ENCODE results near the gene CST3. TPM values are rescaled to one million over a fixed set of nuclear protein-coding genes. Genes with fewer than 3 reads are reported as not detected.

CST3 gene
- total and polyA plus RNA-seq, 4 donors, result 238 to 780 (median 641) TPM

DNA sequence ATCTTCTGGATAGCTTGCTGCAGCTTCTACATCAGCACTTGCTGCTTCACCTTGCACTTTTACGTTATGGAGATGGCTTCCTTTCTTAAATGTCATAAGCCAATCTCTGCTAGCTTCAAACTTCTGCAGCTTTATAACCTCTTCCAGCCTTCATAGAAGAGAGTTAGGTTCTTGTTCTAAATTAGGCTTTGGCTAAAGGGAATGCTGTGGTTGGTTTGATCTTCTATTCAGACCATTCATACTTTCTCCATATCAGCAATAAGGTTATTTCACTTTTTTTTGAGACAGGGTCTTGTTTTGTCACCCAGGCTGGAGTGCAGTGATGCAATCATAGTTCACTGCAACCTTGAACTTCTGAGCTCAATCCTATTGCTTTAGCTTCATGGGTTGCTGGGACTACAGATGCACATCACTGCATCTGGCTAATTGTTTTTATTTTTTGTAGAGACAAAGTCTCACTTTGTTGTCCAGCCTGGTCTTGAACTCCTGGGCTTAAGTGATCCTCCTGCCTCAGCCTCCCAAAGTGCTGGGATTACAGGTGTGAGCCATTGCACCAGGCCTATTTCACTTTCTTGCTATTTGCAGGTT, 12.2 kb upstream of the CST3 start:
- H3K36me3 ChIP-seq (ENCODE audit: control insufficient read depth in 4 of 4, insufficient read depth in 4 of 4, low read length in 4 of 4), result no peaks in the 10 kb centered on the region
- WGBS, 2 donors, result 84 to 87% methylated on average over 1 of the region's 1 CpG
- no peaks in the 10 kb centered on the region for H3K27me3 ChIP-seq (ENCODE audit: control insufficient read depth in 3 of 3, insufficient read depth in 3 of 3, low read length in 2 of 3)
- peaks cover 0 to 3% (median 0%) of the 10 kb centered on the region in 5 donors for H3K4me1 ChIP-seq (ENCODE audit: control insufficient read depth in 5 of 5, insufficient read depth in 5 of 5, low read length in 5 of 5)
- H3K9ac ChIP-seq (ENCODE audit: insufficient read depth in 1 of 2, low read length in 2 of 2), result no peak overlapping the region
- TF ChIP-seq, protein P1, sequence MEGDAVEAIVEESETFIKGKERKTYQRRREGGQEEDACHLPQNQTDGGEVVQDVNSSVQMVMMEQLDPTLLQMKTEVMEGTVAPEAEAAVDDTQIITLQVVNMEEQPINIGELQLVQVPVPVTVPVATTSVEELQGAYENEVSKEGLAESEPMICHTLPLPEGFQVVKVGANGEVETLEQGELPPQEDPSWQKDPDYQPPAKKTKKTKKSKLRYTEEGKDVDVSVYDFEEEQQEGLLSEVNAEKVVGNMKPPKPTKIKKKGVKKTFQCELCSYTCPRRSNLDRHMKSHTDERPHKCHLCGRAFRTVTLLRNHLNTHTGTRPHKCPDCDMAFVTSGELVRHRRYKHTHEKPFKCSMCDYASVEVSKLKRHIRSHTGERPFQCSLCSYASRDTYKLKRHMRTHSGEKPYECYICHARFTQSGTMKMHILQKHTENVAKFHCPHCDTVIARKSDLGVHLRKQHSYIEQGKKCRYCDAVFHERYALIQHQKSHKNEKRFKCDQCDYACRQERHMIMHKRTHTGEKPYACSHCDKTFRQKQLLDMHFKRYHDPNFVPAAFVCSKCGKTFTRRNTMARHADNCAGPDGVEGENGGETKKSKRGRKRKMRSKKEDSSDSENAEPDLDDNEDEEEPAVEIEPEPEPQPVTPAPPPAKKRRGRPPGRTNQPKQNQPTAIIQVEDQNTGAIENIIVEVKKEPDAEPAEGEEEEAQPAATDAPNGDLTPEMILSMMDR (IDR thresholded peaks at IDR 0.05; ENCODE audit: control extremely low read depth, extremely low read depth), result no peak
- H3K4me3 ChIP-seq, result no peak overlapping the region
- DNase-seq (no peak), ATAC-seq (ENCODE audit: insufficient read depth, low FRiP score) (no peak)
- H3K27ac ChIP-seq (ENCODE audit: low read depth in 1 of 2, low read length in 1 of 2), result no peak overlapping the region
- no peaks in the 10 kb centered on the region for H3K9me3 ChIP-seq (ENCODE audit: control insufficient read depth in 4 of 4, insufficient read depth in 3 of 4, low read length in 3 of 4)

DNA sequence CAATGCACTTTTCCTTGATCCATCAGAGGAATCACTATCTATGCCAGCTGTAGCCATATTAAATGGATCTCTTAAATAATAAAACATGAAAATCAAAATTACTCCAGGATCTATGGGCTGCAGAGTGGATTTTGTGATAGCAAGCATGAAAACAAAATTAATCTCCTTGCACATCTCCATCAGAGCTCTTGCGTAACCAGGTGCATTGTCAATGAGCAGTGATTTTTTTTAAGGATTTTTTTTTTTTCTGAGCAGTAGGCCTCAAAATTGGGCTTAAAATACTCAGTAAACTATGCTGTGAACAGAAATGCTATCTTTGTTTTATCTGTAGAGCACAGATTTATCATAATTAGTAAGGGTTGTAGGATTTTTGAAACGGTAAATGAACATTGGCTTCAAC, 11.5 kb upstream of the CST3 start:
- Histone ChIP-seq H3K27ac (ENCODE audit: low read depth in 1 of 2, low read length in 1 of 2) (no peak overlapping the region), H3K36me3 (ENCODE audit: control insufficient read depth in 4 of 4, insufficient read depth in 4 of 4, low read length in 4 of 4) (no peaks in the 10 kb centered on the region), H3K27me3 (ENCODE audit: control insufficient read depth in 3 of 3, insufficient read depth in 3 of 3, low read length in 2 of 3) (no peaks in the 10 kb centered on the region), H3K4me1 (ENCODE audit: control insufficient read depth in 5 of 5, insufficient read depth in 5 of 5, low read length in 5 of 5) (no peaks in the 10 kb centered on the region), H3K4me3 (no peak overlapping the region), H3K9ac (ENCODE audit: insufficient read depth in 1 of 2, low read length in 2 of 2) (no peak overlapping the region), H3K9me3 (ENCODE audit: control insufficient read depth in 4 of 4, insufficient read depth in 3 of 4, low read length in 3 of 4) (no peaks in the 10 kb centered on the region)
- TF ChIP-seq, protein P1 (IDR thresholded peaks at IDR 0.05; ENCODE audit: control extremely low read depth, extremely low read depth), result no peak
- ATAC-seq (ENCODE audit: insufficient read depth, low FRiP score) (no peak), DNase-seq (no peak)
- 87 to 93% methylated on average over 2 of the region's 2 CpGs for WGBS, 2 donors

DNA sequence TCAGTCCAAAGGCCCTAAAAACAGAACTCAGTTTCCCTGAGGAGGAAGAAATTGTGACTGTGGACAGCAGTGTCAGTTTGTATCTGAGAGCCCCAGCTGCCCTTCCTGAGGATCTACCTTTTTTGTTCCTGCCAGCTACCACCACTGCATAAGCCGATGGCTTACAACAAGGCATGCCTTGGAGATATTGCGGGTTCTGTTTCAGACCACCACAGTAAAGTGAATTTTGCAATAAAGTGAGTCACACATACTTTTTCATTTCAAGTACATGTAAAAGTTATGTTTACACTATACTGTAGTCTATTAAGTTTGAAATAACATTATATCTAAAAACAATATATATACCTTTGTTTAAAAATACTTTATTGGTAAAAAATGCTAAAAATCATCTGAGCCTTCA, 9.6 kb upstream of the CST3 start:
- ATAC-seq (ENCODE audit: insufficient read depth, low FRiP score) (no peak), DNase-seq (no peak)
- no peak overlapping the region for H3K4me3 ChIP-seq
- no peak overlapping the region for H3K9ac ChIP-seq (ENCODE audit: insufficient read depth in 1 of 2, low read length in 2 of 2)
- H3K9me3 ChIP-seq (ENCODE audit: control insufficient read depth in 4 of 4, insufficient read depth in 3 of 4, low read length in 3 of 4), result no peaks in the 10 kb centered on the region
- 81 to 90% methylated on average over 2 of the region's 2 CpGs for whole genome bisulfite sequencing, 2 donors
- TF ChIP-seq, protein P1 (IDR thresholded peaks at IDR 0.05; ENCODE audit: control extremely low read depth, extremely low read depth), result no peak
- peaks cover 0 to 2% (median 0%) of the 10 kb centered on the region in 5 donors for H3K4me1 ChIP-seq (ENCODE audit: control insufficient read depth in 5 of 5, insufficient read depth in 5 of 5, low read length in 5 of 5)
- H3K27ac ChIP-seq (ENCODE audit: low read depth in 1 of 2, low read length in 1 of 2), result no peak overlapping the region
- H3K27me3 ChIP-seq (ENCODE audit: control insufficient read depth in 3 of 3, insufficient read depth in 3 of 3, low read length in 2 of 3), result peaks cover 0 to 2% (median 0%) of the 10 kb centered on the region in 3 donors
- no peaks in the 10 kb centered on the region for H3K36me3 ChIP-seq (ENCODE audit: control insufficient read depth in 4 of 4, insufficient read depth in 4 of 4, low read length in 4 of 4)

All from lung (tissue), 12 donors.